ENCODE measurements around the gene IP6K2. TPM values are rescaled to one million over a fixed set of nuclear protein-coding genes. Genes with fewer than 3 reads are reported as not detected.
"Not testable (repeated sequence)": the region's sequence is repeated elsewhere in the genome, so short reads cannot be mapped to it uniquely, and the experiment has no call there.

The IP6K2 gene
- total RNA-seq, 2 experiments from 2014 or later: 97.2 to 121 TPM

- Mint-ChIP-seq H3K4me1 (ENCODE audit: low read depth) (no peaks in the 10 kb centered on the region), H3K9me3 (no peaks in the 10 kb centered on the region), H3K27ac (no peak overlapping the region), H3K36me3 (ENCODE audit: low read depth) (no peaks in the 10 kb centered on the region), H3K4me3 (no peak overlapping the region), H3K27me3 (no peaks in the 10 kb centered on the region)
- Histone ChIP-seq H3K9me3 (ENCODE audit: control insufficient read depth in 1 of 2, insufficient read depth in 1 of 2, low read length in 2 of 2) (no peaks in the 10 kb centered on the region), H3K4me3 (ENCODE audit: low read length) (no peak overlapping the region), H3K4me1 (ENCODE audit: insufficient read depth, low read length) (peaks cover 6% of the 10 kb centered on the region), H3K36me3 (ENCODE audit: insufficient read depth, low read length) (no peaks in the 10 kb centered on the region), H3K27me3 (ENCODE audit: control insufficient read depth in 1 of 2, insufficient read depth in 2 of 2, low read length in 2 of 2) (no peaks in the 10 kb centered on the region), H3K27ac (ENCODE audit: low read depth in 1 of 2, low read length in 2 of 2) (no peak overlapping the region)
- CTCF ChIA-PET: interaction anchor here (0.6 to 1.5 kb wide), 8 partner anchors 9 to 527 kb away, joined by 3 to 6 read pairs (median 4); partner anchors contain the start of genes IP6K2 and NCKIPSD
- no peak for TF ChIP-seq CTCF (IDR thresholded peaks at IDR 0.05)
- DNase-seq: no peak
- POLR2A ChIA-PET: interaction anchor here (0.9 kb wide), 1 partner anchor 22 kb away, joined by 4 read pairs; the partner anchor contains the start of gene IP6K2
- intact Hi-C loops (cut with DNase I, micrococcal nuclease): no loop called here
- no peak for ATAC-seq (ENCODE audit: poor library complexity)
Observed at GRCh38 chr3:48739617-48739954, 22.6 kb upstream of the IP6K2 start.

GRCh38 chr3:48738926-48739616 lies 22.1 kb upstream of the IP6K2 start:
- Histone ChIP-seq H3K4me1 (ENCODE audit: insufficient read depth, low read length) (peaks cover 6% of the 10 kb centered on the region), H3K9me3 (ENCODE audit: control insufficient read depth in 1 of 2, insufficient read depth in 1 of 2, low read length in 2 of 2) (no peaks in the 10 kb centered on the region), H3K27ac (ENCODE audit: low read depth in 1 of 2, low read length in 2 of 2) (no peak overlapping the region), H3K36me3 (ENCODE audit: insufficient read depth, low read length) (no peaks in the 10 kb centered on the region), H3K4me3 (ENCODE audit: low read length) (no peak overlapping the region), H3K27me3 (ENCODE audit: control insufficient read depth in 1 of 2, insufficient read depth in 2 of 2, low read length in 2 of 2) (no peaks in the 10 kb centered on the region)
- Mint-ChIP-seq H3K27ac (no peak overlapping the region), H3K36me3 (ENCODE audit: low read depth) (no peaks in the 10 kb centered on the region), H3K4me3 (no peak overlapping the region), H3K4me1 (ENCODE audit: low read depth) (no peaks in the 10 kb centered on the region), H3K9me3 (no peaks in the 10 kb centered on the region), H3K27me3 (no peaks in the 10 kb centered on the region)
- TF ChIP-seq CTCF (IDR thresholded peaks at IDR 0.05): no peak
- ATAC-seq (ENCODE audit: poor library complexity): no peak
- intact Hi-C loops (cut with DNase I, micrococcal nuclease): no loop called here
- POLR2A ChIA-PET: interaction anchor here (0.7 kb wide), 1 partner anchor 119 kb away, joined by 5 read pairs; no protein-coding TSS in a partner anchor
- CTCF ChIA-PET: interaction anchor here (0.6 to 1.5 kb wide), 8 partner anchors 8 to 526 kb away, joined by 3 to 6 read pairs (median 4); partner anchors contain the start of genes IP6K2 and NCKIPSD
- DNase-seq: no peak

GRCh38 chr3:48738144-48738536 lies 21.1 kb upstream of the IP6K2 start:
- DNase-seq (no peak), ATAC-seq (ENCODE audit: poor library complexity) (no peak)
- Histone ChIP-seq H3K27me3 (ENCODE audit: control insufficient read depth in 1 of 2, insufficient read depth in 2 of 2, low read length in 2 of 2) (no peaks in the 10 kb centered on the region), H3K27ac (ENCODE audit: low read depth in 1 of 2, low read length in 2 of 2) (no peak overlapping the region), H3K4me3 (ENCODE audit: low read length) (no peak overlapping the region), H3K36me3 (ENCODE audit: insufficient read depth, low read length) (no peaks in the 10 kb centered on the region), H3K4me1 (ENCODE audit: insufficient read depth, low read length) (peaks cover 6% of the 10 kb centered on the region), H3K9me3 (ENCODE audit: control insufficient read depth in 1 of 2, insufficient read depth in 1 of 2, low read length in 2 of 2) (no peaks in the 10 kb centered on the region)
- H3K36me3 Mint-ChIP-seq (ENCODE audit: low read depth): no peaks in the 10 kb centered on the region
- H3K27me3 Mint-ChIP-seq: no peaks in the 10 kb centered on the region
- H3K4me1 Mint-ChIP-seq (ENCODE audit: low read depth): no peaks in the 10 kb centered on the region
- no peak overlapping the region for H3K27ac Mint-ChIP-seq
- no peak for TF ChIP-seq CTCF (IDR thresholded peaks at IDR 0.05)
- intact Hi-C loops (cut with DNase I, micrococcal nuclease): no loop called here
- CTCF ChIA-PET: no interaction called here
- POLR2A ChIA-PET: no interaction called here
- H3K9me3 Mint-ChIP-seq: no peaks in the 10 kb centered on the region
- H3K4me3 Mint-ChIP-seq: no peak overlapping the region

- ATAC-seq (ENCODE audit: poor library complexity); H3K27ac Mint-ChIP-seq; H3K36me3 ChIP-seq (ENCODE audit: insufficient read depth, low read length); H3K27me3 Mint-ChIP-seq; H3K9me3 ChIP-seq (ENCODE audit: control insufficient read depth in 1 of 2, insufficient read depth in 1 of 2, low read length in 2 of 2); H3K27ac ChIP-seq (ENCODE audit: low read depth in 1 of 2, low read length in 2 of 2); H3K9me3 Mint-ChIP-seq; H3K27me3 ChIP-seq (ENCODE audit: control insufficient read depth in 1 of 2, insufficient read depth in 2 of 2, low read length in 2 of 2); intact Hi-C loops (cut with DNase I, micrococcal nuclease); H3K4me1 Mint-ChIP-seq (ENCODE audit: low read depth); DNase-seq; H3K4me1 ChIP-seq (ENCODE audit: insufficient read depth, low read length); H3K36me3 Mint-ChIP-seq (ENCODE audit: low read depth); H3K4me3 ChIP-seq (ENCODE audit: low read length); H3K4me3 Mint-ChIP-seq: not testable (repeated sequence)
- ChIA-PET CTCF (interaction anchor here (0.8 kb wide), 1 partner anchor 287 kb away, joined by 3 read pairs; no protein-coding TSS in a partner anchor), POLR2A (interaction anchor here (0.6 kb wide), 1 partner anchor 217 kb away, joined by 3 read pairs; no protein-coding TSS in a partner anchor)
Observed at GRCh38 chr3:48735075-48735767, 18.2 kb upstream of the IP6K2 start.

GRCh38 chr3:48734541-48734940 lies 17.5 kb upstream of the IP6K2 start:
- H3K9me3 ChIP-seq (ENCODE audit: control insufficient read depth in 1 of 2, insufficient read depth in 1 of 2, low read length in 2 of 2); intact Hi-C loops (cut with DNase I, micrococcal nuclease); H3K4me3 ChIP-seq (ENCODE audit: low read length); H3K27ac ChIP-seq (ENCODE audit: low read depth in 1 of 2, low read length in 2 of 2); POLR2A ChIA-PET; DNase-seq; H3K27me3 Mint-ChIP-seq; H3K4me1 ChIP-seq (ENCODE audit: insufficient read depth, low read length); H3K36me3 Mint-ChIP-seq (ENCODE audit: low read depth); H3K4me1 Mint-ChIP-seq (ENCODE audit: low read depth); H3K4me3 Mint-ChIP-seq; H3K9me3 Mint-ChIP-seq; H3K27me3 ChIP-seq (ENCODE audit: control insufficient read depth in 1 of 2, insufficient read depth in 2 of 2, low read length in 2 of 2); H3K27ac Mint-ChIP-seq; H3K36me3 ChIP-seq (ENCODE audit: insufficient read depth, low read length); CTCF ChIA-PET; ATAC-seq (ENCODE audit: poor library complexity): not testable (repeated sequence)

Data from CD4-positive, alpha-beta T cell (primary cell).